Testis (tissue), 3 donors: ENCODE results near the gene FAIM2. TPM values are rescaled to one million over a fixed set of nuclear protein-coding genes. Genes with fewer than 3 reads are reported as not detected.

ENCODE experiments used
- DNase-seq: peaks from one replicate; pipeline ENCODE4 v3.0.0-alpha.2; 2019
- H3K27ac ChIP-seq, 2 donors: fragments of 200-600 bp; sonication (generic); one replicate each; pipeline ENCODE4 v1.5.1; 2019
- H3K27me3 ChIP-seq: fragments of 200-600 bp; sonication (generic); one replicate; pipeline ENCODE4 v1.5.1; 2019
- H3K36me3 ChIP-seq: fragments of 200-600 bp; sonication (generic); one replicate; pipeline ENCODE4 v1.5.1; 2017; ENCODE audit warnings: low read depth; ENCODE audit errors: missing control alignments
- H3K4me1 ChIP-seq: fragments of 200-600 bp; sonication (generic); one replicate; pipeline ENCODE4 v1.5.1; 2019
- H3K4me3 ChIP-seq, 2 donors: fragments of 200-600 bp; sonication (generic); one replicate each; pipeline ENCODE4 v1.5.1; 2017 to 2019
- H3K9me3 ChIP-seq: fragments of 200-600 bp; sonication (generic); one replicate; pipeline ENCODE4 v1.5.1; 2017
- POLR2A ChIP-seq: fragments of 450-650 bp; IDR thresholded peaks from one replicate; pipeline ENCODE4 v1.6.1; 2017; ENCODE audit warnings: antibody characterized with exemption, mild to moderate bottlenecking, moderate library complexity
- WGBS, 2 donors: methylation state at CpG; one replicate each; pipeline ENCODE4 v1.1.5; 2018; 5-methylcytosine and 5-hydroxymethylcytosine counted together
- intact Hi-C: fragments of 100-400 bp; cut with DNase I; formaldehyde crosslinking; loops from one replicate; pipeline ENCODE4 v1.15.1; 2023; ENCODE audit warnings: low total_unique reads
- polyA plus RNA-seq: library from polyadenylated mRNA; stranded (reverse); fragments of 350-450 nt; fragmentation: Illumina TruSeq; extraction: RNeasy Lipid Tissue Mini Kit (QIAGEN cat#74804); gene quantifications from one replicate; pipeline ENCODE4 v1.2.3, GENCODE V29; 2014; ENCODE audit warnings: low read depth, low replicate concordance; ENCODE audit not compliant: insufficient read depth
- total RNA-seq, 2 donors: library from RNA; depleted of rRNA; stranded (reverse); fragments of >200 nt; gene quantifications; one replicate each; pipeline ENCODE4 v1.2.3, GENCODE V29; 2016
- TF ChIP-seq, protein P1 (sequence below), 3 experiments: fragments of 450-650 bp in 2 of 3; fragments of 200-600 bp in 1 of 3; sonication (generic) in 1 of 3; IDR thresholded peaks; one replicate each; pipeline ENCODE4 v1.5.1; 2016 to 2019; ENCODE audit warnings: antibody characterized with exemption in 3 of 3, mild to moderate bottlenecking in 2 of 3, moderate library complexity in 1 of 3

The FAIM2 gene
- total and polyA plus RNA-seq, 3 donors from 2014 or later, result 14.6 to 67.5 (median 15.3) TPM

- H3K27ac ChIP-seq, result no peak overlapping the region
These were observed 15.1 kb downstream of the FAIM2 start for GRCh38 chr12:49888461-49889151.

DNA sequence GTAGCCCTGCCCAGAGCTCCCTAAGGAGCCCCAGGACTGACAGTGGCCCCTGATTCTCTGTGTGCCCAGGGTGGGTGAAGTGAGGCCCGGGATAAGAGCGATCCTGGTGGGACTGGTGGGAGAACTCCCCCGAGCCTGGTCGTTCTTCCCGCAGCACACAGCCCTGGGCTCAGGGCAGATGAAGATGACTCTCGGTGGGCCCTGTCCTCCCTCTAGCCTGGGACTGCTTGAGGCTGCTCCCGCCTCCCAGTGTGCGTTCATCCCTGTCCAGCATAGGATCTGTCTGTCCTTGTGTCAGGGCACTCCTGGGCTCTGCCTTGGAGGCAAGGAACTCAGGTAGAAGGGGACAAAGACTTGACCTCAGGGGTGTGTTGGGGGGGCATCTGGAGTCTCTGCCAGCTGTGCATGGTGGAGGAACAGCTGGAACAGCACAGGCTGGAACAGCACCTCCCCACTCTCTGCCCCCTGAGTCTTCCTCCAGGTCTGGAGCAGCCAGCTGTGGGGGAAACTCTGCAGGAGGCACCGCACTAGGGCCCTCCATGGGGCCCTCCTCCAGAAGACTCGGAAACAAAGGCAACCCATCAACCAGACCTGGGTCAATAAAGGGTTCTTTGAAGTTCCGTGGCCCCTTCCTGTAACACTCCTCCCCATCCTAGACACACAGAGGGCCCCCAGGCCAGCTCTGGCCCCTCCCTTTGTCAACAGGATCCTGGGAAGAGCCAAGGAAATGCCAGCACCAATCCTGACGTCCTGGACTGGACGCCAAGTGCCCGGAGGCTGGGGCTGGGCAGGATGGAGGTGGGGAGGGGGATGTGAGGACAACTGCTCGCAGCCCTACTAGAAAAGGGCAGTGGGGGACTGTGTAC, 15.9 kb downstream of the FAIM2 start:
- DNase-seq, result no peak
- Histone ChIP-seq H3K4me3 (no peak overlapping the region), H3K9me3 (no peaks in the 10 kb centered on the region), H3K36me3 (no peaks in the 10 kb centered on the region), H3K27ac (no peak overlapping the region), H3K27me3 (no peaks in the 10 kb centered on the region), H3K4me1 (no peaks in the 10 kb centered on the region)
- TF ChIP-seq POLR2A, result no peak
- TF ChIP-seq, protein P1, sequence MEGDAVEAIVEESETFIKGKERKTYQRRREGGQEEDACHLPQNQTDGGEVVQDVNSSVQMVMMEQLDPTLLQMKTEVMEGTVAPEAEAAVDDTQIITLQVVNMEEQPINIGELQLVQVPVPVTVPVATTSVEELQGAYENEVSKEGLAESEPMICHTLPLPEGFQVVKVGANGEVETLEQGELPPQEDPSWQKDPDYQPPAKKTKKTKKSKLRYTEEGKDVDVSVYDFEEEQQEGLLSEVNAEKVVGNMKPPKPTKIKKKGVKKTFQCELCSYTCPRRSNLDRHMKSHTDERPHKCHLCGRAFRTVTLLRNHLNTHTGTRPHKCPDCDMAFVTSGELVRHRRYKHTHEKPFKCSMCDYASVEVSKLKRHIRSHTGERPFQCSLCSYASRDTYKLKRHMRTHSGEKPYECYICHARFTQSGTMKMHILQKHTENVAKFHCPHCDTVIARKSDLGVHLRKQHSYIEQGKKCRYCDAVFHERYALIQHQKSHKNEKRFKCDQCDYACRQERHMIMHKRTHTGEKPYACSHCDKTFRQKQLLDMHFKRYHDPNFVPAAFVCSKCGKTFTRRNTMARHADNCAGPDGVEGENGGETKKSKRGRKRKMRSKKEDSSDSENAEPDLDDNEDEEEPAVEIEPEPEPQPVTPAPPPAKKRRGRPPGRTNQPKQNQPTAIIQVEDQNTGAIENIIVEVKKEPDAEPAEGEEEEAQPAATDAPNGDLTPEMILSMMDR (IDR thresholded peaks at IDR 0.05), result no peak
- intact Hi-C loops, result no loop called here
- WGBS, 2 donors, result 87 to 95% methylated on average over 4 to 15 of the region's 15 CpGs

More at GRCh38 chr12:49888461-49889151, 15.1 kb downstream of the FAIM2 start:
- no peak for DNase-seq
- no peak for TF ChIP-seq POLR2A
- TF ChIP-seq, protein P1 (IDR thresholded peaks at IDR 0.05), result no peak
- H3K4me3 ChIP-seq, result no peak overlapping the region
- H3K36me3 ChIP-seq, result no peaks in the 10 kb centered on the region
- H3K4me1 ChIP-seq, result no peaks in the 10 kb centered on the region
- intact Hi-C loops, result no loop called here
- WGBS, 2 donors, result 92 to 95% methylated on average over 10 to 13 of the region's 13 CpGs
- no peaks in the 10 kb centered on the region for H3K9me3 ChIP-seq
- no peaks in the 10 kb centered on the region for H3K27me3 ChIP-seq

DNA sequence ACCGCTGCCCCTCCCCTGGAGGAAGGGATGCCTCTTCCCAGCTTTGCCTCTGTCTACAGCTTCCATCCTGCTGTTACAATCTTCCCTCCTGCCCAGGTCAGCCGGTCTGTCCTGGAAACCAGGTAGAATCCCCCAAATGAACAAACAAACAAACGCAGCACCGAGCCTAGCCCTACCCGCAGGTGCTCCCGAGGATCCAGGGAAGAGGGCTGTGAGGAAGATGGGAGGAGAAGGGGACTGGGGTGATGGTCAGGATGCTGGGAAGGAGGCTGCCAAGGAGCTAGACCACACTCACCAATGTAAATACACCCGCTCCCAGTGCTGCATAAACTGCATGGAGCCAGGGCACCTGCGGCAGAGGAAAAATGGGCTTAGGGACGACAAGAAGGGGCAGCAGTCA, 16.6 kb downstream of the FAIM2 start:
- Histone ChIP-seq H3K4me1 (no peaks in the 10 kb centered on the region), H3K27me3 (no peaks in the 10 kb centered on the region), H3K4me3 (no peak overlapping the region), H3K36me3 (no peaks in the 10 kb centered on the region), H3K9me3 (no peaks in the 10 kb centered on the region), H3K27ac (no peak overlapping the region)
- intact Hi-C loops, result no loop called here
- DNase-seq, result no peak
- no peak for TF ChIP-seq POLR2A
- TF ChIP-seq, protein P1 (IDR thresholded peaks at IDR 0.05), result no peak
- 85 to 87% methylated on average over 9 of the region's 9 CpGs for WGBS, 2 donors

DNA sequence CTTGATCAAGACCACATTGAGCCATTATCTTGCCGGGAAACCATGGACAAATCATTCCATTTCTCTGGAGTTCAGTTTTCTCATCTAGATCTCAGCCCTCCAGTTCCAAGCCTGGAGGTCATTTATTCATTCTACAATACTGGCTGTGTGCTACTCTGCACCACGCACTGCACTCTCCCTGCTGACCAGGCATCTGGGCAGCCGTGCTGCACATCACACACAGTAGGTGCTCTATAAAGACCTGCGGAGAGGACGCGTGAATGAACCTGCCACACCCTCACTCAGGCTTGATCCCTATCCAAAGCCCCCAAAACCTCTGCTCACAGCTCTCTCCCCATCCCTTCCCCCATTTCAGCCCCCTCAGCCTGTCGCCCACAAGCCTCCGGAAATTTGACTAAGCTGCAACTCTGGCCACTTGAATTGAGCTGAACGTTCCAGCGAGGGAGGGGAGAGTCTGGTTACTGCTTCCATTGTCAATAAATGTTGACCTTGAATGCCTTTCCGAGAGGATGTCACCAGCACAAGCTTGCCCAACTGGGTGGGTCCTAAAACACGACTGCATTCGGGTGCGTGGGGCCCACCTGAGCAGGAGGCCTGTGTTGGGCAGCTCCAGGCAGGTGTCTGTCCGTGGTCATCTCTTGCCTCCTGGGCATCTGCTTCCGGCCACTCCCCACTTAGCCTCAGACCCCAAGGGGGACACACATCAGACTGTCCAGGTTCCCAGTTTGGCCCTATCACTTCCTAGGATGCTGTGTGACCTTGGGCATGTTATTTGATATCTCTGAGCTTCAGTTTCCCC, 17.8 kb downstream of the FAIM2 start:
- Histone ChIP-seq H3K27ac (no peak overlapping the region), H3K27me3 (no peaks in the 10 kb centered on the region), H3K4me1 (no peaks in the 10 kb centered on the region), H3K36me3 (no peaks in the 10 kb centered on the region), H3K9me3 (no peaks in the 10 kb centered on the region), H3K4me3 (no peak overlapping the region)
- no peak for TF ChIP-seq POLR2A
- TF ChIP-seq, protein P1 (IDR thresholded peaks at IDR 0.05), result no peak
- intact Hi-C loops, result no loop called here
- 58 to 67% methylated on average over 10 to 16 of the region's 16 CpGs for WGBS, 2 donors
- DNase-seq, result no peak
